Transverse colon (tissue), 4 donors: ENCODE data around the gene SCN3A. TPM values are rescaled to one million over a fixed set of nuclear protein-coding genes. Genes with fewer than 3 reads are reported as not detected.

Experiments used
- DNase-seq: peaks from one replicate; pipeline ENCODE4 v3.0.0-alpha.2; 2019
- H3K27ac ChIP-seq, 4 donors: fragments of 200-600 bp; sonication (generic); 2 replicates each; pipeline ENCODE4 v1.5.1; 2016 to 2018; ENCODE audit warnings: inconsistent platforms in 4 of 4
- H3K27me3 ChIP-seq: fragments of 200-600 bp; sonication (generic); 2 replicates; pipeline ENCODE4 v1.5.1; 2017; ENCODE audit warnings: inconsistent platforms
- H3K36me3 ChIP-seq, 4 donors: fragments of 200-600 bp; sonication (generic); 2 replicates each; pipeline ENCODE4 v1.5.1; 2017 to 2019; ENCODE audit warnings: inconsistent platforms in 4 of 4
- H3K4me1 ChIP-seq, 4 donors: fragments of 200-600 bp; sonication (generic); 2 replicates each; pipeline ENCODE4 v1.5.1; 2017 to 2020; ENCODE audit warnings: inconsistent platforms in 4 of 4
- H3K4me3 ChIP-seq, 4 donors: fragments of 200-600 bp; sonication (generic); 1 replicate in 1 of 4; 2 replicates in 3 of 4; pipeline versions ENCODE4 v1.5.1 to v1.6.1; 2017 to 2019; ENCODE audit warnings: inconsistent platforms in 4 of 4
- H3K9me3 ChIP-seq, 2 donors: fragments of 200-600 bp; sonication (generic); 2 replicates each; pipeline ENCODE4 v1.5.1; 2017 to 2019; ENCODE audit warnings: inconsistent platforms in 2 of 2
- CTCF ChIP-seq, 5 experiments: fragments of 200-600 bp in 3 of 5; fragments of 450-650 bp in 2 of 5; sonication (generic) in 3 of 5; IDR thresholded peaks; 1 replicate in 2 of 5; 2 replicates in 3 of 5; pipeline ENCODE4 v1.5.1; 2016 to 2017; ENCODE audit warnings: antibody characterized with exemption in 5 of 5, inconsistent platforms in 3 of 5, mild to moderate bottlenecking in 2 of 5, moderate library complexity in 1 of 5
- EP300 ChIP-seq: sonication (generic); formaldehyde crosslinking; IDR thresholded peaks from one replicate; pipeline ENCODE4 v1.6.1; 2017; ENCODE audit warnings: antibody characterized with exemption, low read depth
- POLR2A ChIP-seq: fragments of 450-650 bp; IDR thresholded peaks from one replicate; pipeline ENCODE4 v1.6.1; 2016; ENCODE audit warnings: antibody characterized with exemption, mild to moderate bottlenecking, moderate library complexity
- POLR2AphosphoS5 ChIP-seq, 3 donors: sonication (generic); formaldehyde crosslinking; IDR thresholded peaks; one replicate each; pipeline ENCODE4 v1.6.1; 2016; ENCODE audit warnings: antibody characterized with exemption in 3 of 3
- WGBS, 2 donors: methylation state at CpG; one replicate each; pipeline ENCODE4 v1.1.5; 2018; ENCODE audit warnings: low coverage in 1 of 2; 5-methylcytosine and 5-hydroxymethylcytosine counted together
- in situ Hi-C, 4 donors: fragments of 200-750 bp; cut with MboI; loops; one replicate each; pipeline versions ENCODE4 v1.15.0 to v1.15.1; 2017; ENCODE audit warnings: low sequenced_read_pairs in 3 of 4, low pct_ligation_motif_present in 1 of 4, low pct_unique_long_range_greater_than_20kb in 1 of 4
- intact Hi-C: fragments of 100-400 bp; cut with DNase I; formaldehyde crosslinking; loops from one replicate; pipeline ENCODE4 v1.15.1; 2023; ENCODE audit warnings: low total_unique reads
- total RNA-seq, 4 donors: library from RNA; depleted of rRNA; stranded (reverse); fragments of >200 nt; gene quantifications; one replicate each; pipeline ENCODE4 v1.1.0, GENCODE V29; 2016

SCN3A gene
- total RNA-seq, 4 donors from 2014 or later: 0.60 to 2.5 (median 1.4) TPM

- in situ Hi-C loops: no loop called here
- H3K4me1 ChIP-seq: no peaks in the 10 kb centered on the region
- no peaks in the 10 kb centered on the region for H3K36me3 ChIP-seq
- no peak overlapping the region for H3K27ac ChIP-seq
- no peak for TF ChIP-seq POLR2A
- no peak for TF ChIP-seq POLR2AphosphoS5 (IDR thresholded peaks at IDR 0.05)
- TF ChIP-seq CTCF (IDR thresholded peaks at IDR 0.05): no peak
- no peak for TF ChIP-seq EP300
- H3K4me3 ChIP-seq: no peak overlapping the region
- no peaks in the 10 kb centered on the region for H3K27me3 ChIP-seq
- WGBS, 2 donors: 41 to 52% methylated on average over 4 to 5 of the region's 5 CpGs
- no peak for DNase-seq
- H3K9me3 ChIP-seq: no peaks in the 10 kb centered on the region
- intact Hi-C loops: no loop called here
These were observed 93.9 kb downstream of the SCN3A start for GRCh38 chr2:165109915-165110314.

- in situ Hi-C loops (no loop called here), intact Hi-C loops (no loop called here)
- H3K27me3 ChIP-seq: no peaks in the 10 kb centered on the region
- H3K4me1 ChIP-seq: no peaks in the 10 kb centered on the region
- no peak overlapping the region for H3K4me3 ChIP-seq
- DNase-seq: no peak
- no peaks in the 10 kb centered on the region for H3K9me3 ChIP-seq
- no peak overlapping the region for H3K27ac ChIP-seq
- TF ChIP-seq POLR2A (no peak), POLR2AphosphoS5 (IDR thresholded peaks at IDR 0.05) (no peak), EP300 (no peak), CTCF (IDR thresholded peaks at IDR 0.05) (no peak)
- H3K36me3 ChIP-seq: no peaks in the 10 kb centered on the region
- 20 to 27% methylated on average over 4 of the region's 4 CpGs for WGBS, 2 donors
These were observed 97.9 kb downstream of the SCN3A start for GRCh38 chr2:165105926-165106325.

GRCh38 chr2:165087933-165088901 is 115.6 kb downstream of the SCN3A start:
- no peak for DNase-seq
- intact Hi-C loops: no loop called here
- in situ Hi-C loops: no loop called here
- Histone ChIP-seq H3K9me3 (no peaks in the 10 kb centered on the region), H3K36me3 (no peaks in the 10 kb centered on the region), H3K27ac (no peak overlapping the region), H3K4me3 (no peak overlapping the region), H3K4me1 (no peaks in the 10 kb centered on the region), H3K27me3 (no peaks in the 10 kb centered on the region)
- TF ChIP-seq CTCF (IDR thresholded peaks at IDR 0.05): peak in 1 of 5 experiments; percentile 11
- no peak for TF ChIP-seq EP300
- WGBS, 2 donors: 65 to 78% methylated on average over 2 of the region's 2 CpGs

GRCh38 chr2:165086337-165086736 is 117.5 kb downstream of the SCN3A start:
- no peak for DNase-seq
- no peaks in the 10 kb centered on the region for H3K27me3 ChIP-seq
- H3K4me1 ChIP-seq: no peaks in the 10 kb centered on the region
- in situ Hi-C loops: no loop called here
- 78 to 92% methylated on average over 2 of the region's 2 CpGs for WGBS, 2 donors
- intact Hi-C loops: no loop called here
- H3K27ac ChIP-seq: no peak overlapping the region
- no peaks in the 10 kb centered on the region for H3K36me3 ChIP-seq
- H3K9me3 ChIP-seq: no peaks in the 10 kb centered on the region
- no peak overlapping the region for H3K4me3 ChIP-seq
- TF ChIP-seq EP300 (no peak), CTCF (IDR thresholded peaks at IDR 0.05) (no peak), POLR2A (no peak), POLR2AphosphoS5 (IDR thresholded peaks at IDR 0.05) (no peak)
